ENCODE data around the gene SUGCT. TPM values are rescaled to one million over a fixed set of nuclear protein-coding genes. Genes with fewer than 3 reads are reported as not detected.

SUGCT gene
- total and polyA plus RNA-seq, 8 donors = 2.0 to 4.2 (median 2.9) TPM

- TF ChIP-seq, protein P1, sequence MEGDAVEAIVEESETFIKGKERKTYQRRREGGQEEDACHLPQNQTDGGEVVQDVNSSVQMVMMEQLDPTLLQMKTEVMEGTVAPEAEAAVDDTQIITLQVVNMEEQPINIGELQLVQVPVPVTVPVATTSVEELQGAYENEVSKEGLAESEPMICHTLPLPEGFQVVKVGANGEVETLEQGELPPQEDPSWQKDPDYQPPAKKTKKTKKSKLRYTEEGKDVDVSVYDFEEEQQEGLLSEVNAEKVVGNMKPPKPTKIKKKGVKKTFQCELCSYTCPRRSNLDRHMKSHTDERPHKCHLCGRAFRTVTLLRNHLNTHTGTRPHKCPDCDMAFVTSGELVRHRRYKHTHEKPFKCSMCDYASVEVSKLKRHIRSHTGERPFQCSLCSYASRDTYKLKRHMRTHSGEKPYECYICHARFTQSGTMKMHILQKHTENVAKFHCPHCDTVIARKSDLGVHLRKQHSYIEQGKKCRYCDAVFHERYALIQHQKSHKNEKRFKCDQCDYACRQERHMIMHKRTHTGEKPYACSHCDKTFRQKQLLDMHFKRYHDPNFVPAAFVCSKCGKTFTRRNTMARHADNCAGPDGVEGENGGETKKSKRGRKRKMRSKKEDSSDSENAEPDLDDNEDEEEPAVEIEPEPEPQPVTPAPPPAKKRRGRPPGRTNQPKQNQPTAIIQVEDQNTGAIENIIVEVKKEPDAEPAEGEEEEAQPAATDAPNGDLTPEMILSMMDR (IDR thresholded peaks at IDR 0.05) = no peak
- intact Hi-C loops (cut with DNase I) = no loop called here
- Histone ChIP-seq H3K4me3 (no peak overlapping the region), H3K36me3 (no peaks in the 10 kb centered on the region), H3K4me1 (no peaks in the 10 kb centered on the region), H3K27me3 (no peaks in the 10 kb centered on the region), H3K27ac (no peak overlapping the region), H3K9me3 (peaks cover 0 to 19% of the 10 kb centered on the region in 2 donors)
- ATAC-seq = no peak
- DNase-seq = no peak
Measured at GRCh38 chr7:40889099-40889498, 754.3 kb downstream of the SUGCT start.

DNA sequence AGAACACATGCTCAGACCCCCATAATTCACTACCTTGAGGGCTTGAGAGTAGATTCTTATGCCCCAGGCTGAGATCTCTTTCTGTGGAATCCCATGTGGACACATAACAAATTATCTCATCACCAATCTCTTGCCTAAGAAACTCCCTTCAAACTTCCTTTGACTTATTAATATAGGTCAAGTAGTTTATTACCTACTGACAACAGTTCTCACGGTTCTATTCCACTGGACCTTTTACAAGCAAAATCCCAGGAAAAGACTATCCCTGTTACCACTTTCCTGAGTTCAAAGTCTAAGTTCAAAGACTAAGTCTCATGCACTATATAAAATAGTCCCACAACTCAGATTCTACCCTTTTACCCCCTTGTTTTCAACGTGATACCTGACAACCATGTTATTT, 754.7 kb downstream of the SUGCT start:
- intact Hi-C loops (cut with DNase I) = no loop called here
- Histone ChIP-seq H3K9me3 (peaks cover 0 to 20% of the 10 kb centered on the region in 2 donors), H3K27me3 (no peaks in the 10 kb centered on the region), H3K4me3 (no peak overlapping the region), H3K27ac (no peak overlapping the region), H3K4me1 (no peaks in the 10 kb centered on the region), H3K36me3 (no peaks in the 10 kb centered on the region)
- ATAC-seq = no peak
- no peak for DNase-seq
- TF ChIP-seq, protein P1 (IDR thresholded peaks at IDR 0.05) = no peak

DNA sequence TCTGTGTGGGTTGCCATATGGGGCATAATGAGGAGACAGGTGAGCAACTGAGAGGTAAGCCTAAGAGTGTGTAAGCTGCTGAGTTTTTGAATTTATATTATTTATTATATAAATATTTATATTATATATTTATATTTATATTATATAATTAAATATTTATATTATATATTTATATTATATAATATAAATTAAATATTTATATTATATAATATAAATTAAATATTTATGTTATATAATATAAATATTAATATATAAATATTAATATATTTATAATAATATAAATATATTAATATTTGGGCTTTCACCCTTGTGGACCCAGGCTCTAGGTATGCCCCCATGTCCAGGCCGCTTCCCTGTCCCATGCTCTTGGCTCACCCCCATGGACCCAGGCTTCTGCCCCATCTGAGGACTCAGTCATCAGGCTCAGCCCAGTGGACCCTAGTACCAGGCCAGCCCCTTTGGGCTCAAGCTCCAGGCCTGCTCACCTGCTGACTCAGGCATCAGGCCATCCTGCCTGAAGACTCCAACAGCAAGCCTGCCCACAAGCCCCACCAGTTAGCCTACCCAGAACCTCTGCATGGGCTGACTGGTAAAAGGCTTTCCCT, 755.4 kb downstream of the SUGCT start:
- Histone ChIP-seq H3K27ac (no peak overlapping the region), H3K4me3 (no peak overlapping the region), H3K4me1 (no peaks in the 10 kb centered on the region), H3K36me3 (no peaks in the 10 kb centered on the region), H3K27me3 (no peaks in the 10 kb centered on the region), H3K9me3 (peaks cover 0 to 25% of the 10 kb centered on the region in 2 donors)
- intact Hi-C loops (cut with DNase I) = no loop called here
- no peak for DNase-seq
- TF ChIP-seq, protein P1 (IDR thresholded peaks at IDR 0.05) = no peak
- no peak for ATAC-seq

GRCh38 chr7:40891232-40891631, 756.4 kb downstream of the SUGCT start:
- Histone ChIP-seq H3K27ac (no peak overlapping the region), H3K36me3 (no peaks in the 10 kb centered on the region), H3K27me3 (no peaks in the 10 kb centered on the region), H3K4me3 (no peak overlapping the region), H3K4me1 (no peaks in the 10 kb centered on the region), H3K9me3 (peaks cover 0 to 25% of the 10 kb centered on the region in 2 donors)
- intact Hi-C loops (cut with DNase I) = no loop called here
- ATAC-seq (no peak), DNase-seq (no peak)
- TF ChIP-seq, protein P1 (IDR thresholded peaks at IDR 0.05) = no peak

- peaks cover 0 to 27% of the 10 kb centered on the region in 2 donors for H3K9me3 ChIP-seq
- DNase-seq (no peak), ATAC-seq (no peak)
- H3K4me3 ChIP-seq = no peak overlapping the region
- H3K27me3 ChIP-seq = no peaks in the 10 kb centered on the region
- TF ChIP-seq, protein P1 (IDR thresholded peaks at IDR 0.05) = no peak
- no peak overlapping the region for H3K27ac ChIP-seq
- H3K4me1 ChIP-seq = no peaks in the 10 kb centered on the region
- intact Hi-C loops (cut with DNase I) = no loop called here
- H3K36me3 ChIP-seq = no peaks in the 10 kb centered on the region
Measured at GRCh38 chr7:40899151-40899550, 764.3 kb downstream of the SUGCT start.

Measured in left lung (tissue), 10 donors.